ENCODE results near the gene NCKAP5L.

The NCKAP5L gene

GRCh38 chr12:49819786-49820185, 8.4 kb downstream of the NCKAP5L start:
- Mint-ChIP-seq H3K27me3 (no peaks in the 10 kb centered on the region), H3K4me1 (peaks cover 38% of the 10 kb centered on the region), H3K27ac (no peak overlapping the region), H3K36me3 (peaks cover 6% of the 10 kb centered on the region), H3K4me3 (no peak overlapping the region), H3K9me3 (no peaks in the 10 kb centered on the region)

- Mint-ChIP-seq H3K4me1 (peaks cover 42% of the 10 kb centered on the region), H3K36me3 (peaks cover 10% of the 10 kb centered on the region), H3K4me3 (no peak overlapping the region), H3K9me3 (no peaks in the 10 kb centered on the region), H3K27ac (no peak overlapping the region), H3K27me3 (no peaks in the 10 kb centered on the region)
Observed at GRCh38 chr12:49818241-49818895, 9.8 kb downstream of the NCKAP5L start.

- H3K36me3 Mint-ChIP-seq: peaks cover 6% of the 10 kb centered on the region
- H3K27me3 Mint-ChIP-seq: no peaks in the 10 kb centered on the region
- peaks cover 19% of the 10 kb centered on the region for H3K4me1 Mint-ChIP-seq
- no peak overlapping the region for H3K27ac Mint-ChIP-seq
- no peak overlapping the region for H3K4me3 Mint-ChIP-seq
- H3K9me3 Mint-ChIP-seq: no peaks in the 10 kb centered on the region
Observed at GRCh38 chr12:49813131-49813530, 15.1 kb downstream of the NCKAP5L start.

- Mint-ChIP-seq H3K27ac (no peak overlapping the region), H3K4me3 (no peak overlapping the region), H3K4me1 (peaks cover 16% of the 10 kb centered on the region), H3K27me3 (no peaks in the 10 kb centered on the region), H3K36me3 (peaks cover 6% of the 10 kb centered on the region), H3K9me3 (no peaks in the 10 kb centered on the region)
Observed at GRCh38 chr12:49811961-49812401, 16.2 kb downstream of the NCKAP5L start.

GRCh38 chr12:49811136-49811535, 17.1 kb downstream of the NCKAP5L start:
- H3K27ac Mint-ChIP-seq: no peak overlapping the region
- H3K4me1 Mint-ChIP-seq: peaks cover 16% of the 10 kb centered on the region
- peaks cover 6% of the 10 kb centered on the region for H3K36me3 Mint-ChIP-seq
- H3K27me3 Mint-ChIP-seq: no peaks in the 10 kb centered on the region
- no peaks in the 10 kb centered on the region for H3K9me3 Mint-ChIP-seq
- no peak overlapping the region for H3K4me3 Mint-ChIP-seq

- H3K9me3 Mint-ChIP-seq: no peaks in the 10 kb centered on the region
- peaks cover 7% of the 10 kb centered on the region for H3K36me3 Mint-ChIP-seq
- no peak overlapping the region for H3K27ac Mint-ChIP-seq
- no peak overlapping the region for H3K4me3 Mint-ChIP-seq
- no peaks in the 10 kb centered on the region for H3K27me3 Mint-ChIP-seq
- peaks cover 16% of the 10 kb centered on the region for H3K4me1 Mint-ChIP-seq
Observed at GRCh38 chr12:49809906-49810389, 18.3 kb downstream of the NCKAP5L start.

GRCh38 chr12:49809381-49809905, 18.8 kb downstream of the NCKAP5L start:
- Mint-ChIP-seq H3K27me3 (no peaks in the 10 kb centered on the region), H3K36me3 (peaks cover 2% of the 10 kb centered on the region), H3K27ac (no peak overlapping the region), H3K4me3 (no peak overlapping the region), H3K9me3 (no peaks in the 10 kb centered on the region), H3K4me1 (peaks cover 12% of the 10 kb centered on the region)

- Mint-ChIP-seq H3K27me3 (no peaks in the 10 kb centered on the region), H3K9me3 (no peaks in the 10 kb centered on the region), H3K36me3 (peaks cover 1% of the 10 kb centered on the region), H3K4me1 (peaks cover 11% of the 10 kb centered on the region), H3K4me3 (no peak overlapping the region), H3K27ac (no peak overlapping the region)
Observed at GRCh38 chr12:49808686-49809380, 19.4 kb downstream of the NCKAP5L start.

GRCh38 chr12:49807991-49808580, 20.1 kb downstream of the NCKAP5L start:
- H3K27ac Mint-ChIP-seq: no peak overlapping the region
- no peak overlapping the region for H3K4me3 Mint-ChIP-seq
- H3K36me3 Mint-ChIP-seq: peaks cover 1% of the 10 kb centered on the region
- peaks cover 10% of the 10 kb centered on the region for H3K4me1 Mint-ChIP-seq
- no peaks in the 10 kb centered on the region for H3K27me3 Mint-ChIP-seq
- H3K9me3 Mint-ChIP-seq: no peaks in the 10 kb centered on the region

- no peaks in the 10 kb centered on the region for H3K9me3 Mint-ChIP-seq
- no peaks in the 10 kb centered on the region for H3K27me3 Mint-ChIP-seq
- no peak overlapping the region for H3K4me3 Mint-ChIP-seq
- no peak overlapping the region for H3K27ac Mint-ChIP-seq
- H3K36me3 Mint-ChIP-seq: peaks cover 3% of the 10 kb centered on the region
- peaks cover 4% of the 10 kb centered on the region for H3K4me1 Mint-ChIP-seq
Observed at GRCh38 chr12:49806877-49807276, 21.3 kb downstream of the NCKAP5L start.

GRCh38 chr12:49806321-49806813, 21.8 kb downstream of the NCKAP5L start:
- Mint-ChIP-seq H3K36me3 (peaks cover 3% of the 10 kb centered on the region), H3K4me3 (no peak overlapping the region), H3K27ac (no peak overlapping the region), H3K4me1 (no peaks in the 10 kb centered on the region), H3K9me3 (no peaks in the 10 kb centered on the region), H3K27me3 (no peaks in the 10 kb centered on the region)

- H3K4me1 Mint-ChIP-seq: no peaks in the 10 kb centered on the region
- H3K36me3 Mint-ChIP-seq: peaks cover 3% of the 10 kb centered on the region
- no peak overlapping the region for H3K4me3 Mint-ChIP-seq
- H3K9me3 Mint-ChIP-seq: no peaks in the 10 kb centered on the region
- H3K27me3 Mint-ChIP-seq: no peaks in the 10 kb centered on the region
- H3K27ac Mint-ChIP-seq: no peak overlapping the region
Observed at GRCh38 chr12:49805409-49805808, 22.8 kb downstream of the NCKAP5L start.

- Mint-ChIP-seq H3K4me1 (no peaks in the 10 kb centered on the region), H3K27ac (no peak overlapping the region), H3K27me3 (no peaks in the 10 kb centered on the region), H3K4me3 (no peak overlapping the region), H3K9me3 (no peaks in the 10 kb centered on the region), H3K36me3 (peaks cover 3% of the 10 kb centered on the region)
Observed at GRCh38 chr12:49804821-49805220, 23.4 kb downstream of the NCKAP5L start.

- Mint-ChIP-seq H3K36me3 (peaks cover 3% of the 10 kb centered on the region), H3K27ac (no peak overlapping the region), H3K4me1 (no peaks in the 10 kb centered on the region), H3K27me3 (no peaks in the 10 kb centered on the region), H3K9me3 (no peaks in the 10 kb centered on the region), H3K4me3 (no peak overlapping the region)
Observed at GRCh38 chr12:49803693-49804450, 24.3 kb downstream of the NCKAP5L start.

Measured in activated naive CD4-positive, alpha-beta T cell treated with anti-CD3 and anti-CD28 coated beads, Interleukin-2, amount 50 U/mL, for 24 hours (primary cell).